ENCODE results near the gene TMEM169.

DNA sequence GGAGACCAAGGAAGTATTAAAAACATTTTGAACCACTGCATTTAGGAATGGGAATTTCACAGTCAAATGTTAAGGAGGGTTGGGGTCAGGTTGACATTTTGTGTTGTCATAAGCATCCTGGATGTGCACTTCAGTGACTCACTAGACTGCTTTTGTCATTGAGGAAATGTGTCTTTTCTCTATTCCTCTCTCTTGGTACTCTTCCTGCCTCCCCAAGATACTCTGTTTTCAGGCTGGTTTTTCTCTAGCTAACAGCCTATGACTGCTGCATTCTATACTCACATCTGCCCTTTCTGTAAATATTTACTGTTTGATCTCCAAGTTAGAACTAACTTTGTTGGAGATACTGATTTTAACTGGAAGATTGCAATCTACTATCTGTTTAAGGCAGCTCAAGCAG is 50.9 kb downstream of the TMEM169 start:
- TF ChIP-seq, protein P1, sequence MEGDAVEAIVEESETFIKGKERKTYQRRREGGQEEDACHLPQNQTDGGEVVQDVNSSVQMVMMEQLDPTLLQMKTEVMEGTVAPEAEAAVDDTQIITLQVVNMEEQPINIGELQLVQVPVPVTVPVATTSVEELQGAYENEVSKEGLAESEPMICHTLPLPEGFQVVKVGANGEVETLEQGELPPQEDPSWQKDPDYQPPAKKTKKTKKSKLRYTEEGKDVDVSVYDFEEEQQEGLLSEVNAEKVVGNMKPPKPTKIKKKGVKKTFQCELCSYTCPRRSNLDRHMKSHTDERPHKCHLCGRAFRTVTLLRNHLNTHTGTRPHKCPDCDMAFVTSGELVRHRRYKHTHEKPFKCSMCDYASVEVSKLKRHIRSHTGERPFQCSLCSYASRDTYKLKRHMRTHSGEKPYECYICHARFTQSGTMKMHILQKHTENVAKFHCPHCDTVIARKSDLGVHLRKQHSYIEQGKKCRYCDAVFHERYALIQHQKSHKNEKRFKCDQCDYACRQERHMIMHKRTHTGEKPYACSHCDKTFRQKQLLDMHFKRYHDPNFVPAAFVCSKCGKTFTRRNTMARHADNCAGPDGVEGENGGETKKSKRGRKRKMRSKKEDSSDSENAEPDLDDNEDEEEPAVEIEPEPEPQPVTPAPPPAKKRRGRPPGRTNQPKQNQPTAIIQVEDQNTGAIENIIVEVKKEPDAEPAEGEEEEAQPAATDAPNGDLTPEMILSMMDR (IDR thresholded peaks at IDR 0.05; ENCODE audit: low read depth, low read length, missing input control): no peak
- TF ChIP-seq, protein P2, sequence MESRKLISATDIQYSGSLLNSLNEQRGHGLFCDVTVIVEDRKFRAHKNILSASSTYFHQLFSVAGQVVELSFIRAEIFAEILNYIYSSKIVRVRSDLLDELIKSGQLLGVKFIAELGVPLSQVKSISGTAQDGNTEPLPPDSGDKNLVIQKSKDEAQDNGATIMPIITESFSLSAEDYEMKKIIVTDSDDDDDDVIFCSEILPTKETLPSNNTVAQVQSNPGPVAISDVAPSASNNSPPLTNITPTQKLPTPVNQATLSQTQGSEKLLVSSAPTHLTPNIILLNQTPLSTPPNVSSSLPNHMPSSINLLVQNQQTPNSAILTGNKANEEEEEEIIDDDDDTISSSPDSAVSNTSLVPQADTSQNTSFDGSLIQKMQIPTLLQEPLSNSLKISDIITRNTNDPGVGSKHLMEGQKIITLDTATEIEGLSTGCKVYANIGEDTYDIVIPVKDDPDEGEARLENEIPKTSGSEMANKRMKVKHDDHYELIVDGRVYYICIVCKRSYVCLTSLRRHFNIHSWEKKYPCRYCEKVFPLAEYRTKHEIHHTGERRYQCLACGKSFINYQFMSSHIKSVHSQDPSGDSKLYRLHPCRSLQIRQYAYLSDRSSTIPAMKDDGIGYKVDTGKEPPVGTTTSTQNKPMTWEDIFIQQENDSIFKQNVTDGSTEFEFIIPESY (IDR thresholded peaks at IDR 0.05): no peak
- TF ChIP-seq FOXA1 (IDR thresholded peaks at IDR 0.05): no peak
- TF ChIP-seq SP1 (IDR thresholded peaks at IDR 0.05): no peak
- no peak for TF ChIP-seq FOXA2 (IDR thresholded peaks at IDR 0.05)
- TF ChIP-seq RXRA (IDR thresholded peaks at IDR 0.05): no peak
- TF ChIP-seq TAF1 (conservative IDR thresholded peaks at IDR 0.05): no peak
- TF ChIP-seq GABPA (IDR thresholded peaks at IDR 0.05 in 1 of 2, conservative IDR thresholded peaks at IDR 0.05 in 1 of 2): no peak
- TF ChIP-seq, protein P3, sequence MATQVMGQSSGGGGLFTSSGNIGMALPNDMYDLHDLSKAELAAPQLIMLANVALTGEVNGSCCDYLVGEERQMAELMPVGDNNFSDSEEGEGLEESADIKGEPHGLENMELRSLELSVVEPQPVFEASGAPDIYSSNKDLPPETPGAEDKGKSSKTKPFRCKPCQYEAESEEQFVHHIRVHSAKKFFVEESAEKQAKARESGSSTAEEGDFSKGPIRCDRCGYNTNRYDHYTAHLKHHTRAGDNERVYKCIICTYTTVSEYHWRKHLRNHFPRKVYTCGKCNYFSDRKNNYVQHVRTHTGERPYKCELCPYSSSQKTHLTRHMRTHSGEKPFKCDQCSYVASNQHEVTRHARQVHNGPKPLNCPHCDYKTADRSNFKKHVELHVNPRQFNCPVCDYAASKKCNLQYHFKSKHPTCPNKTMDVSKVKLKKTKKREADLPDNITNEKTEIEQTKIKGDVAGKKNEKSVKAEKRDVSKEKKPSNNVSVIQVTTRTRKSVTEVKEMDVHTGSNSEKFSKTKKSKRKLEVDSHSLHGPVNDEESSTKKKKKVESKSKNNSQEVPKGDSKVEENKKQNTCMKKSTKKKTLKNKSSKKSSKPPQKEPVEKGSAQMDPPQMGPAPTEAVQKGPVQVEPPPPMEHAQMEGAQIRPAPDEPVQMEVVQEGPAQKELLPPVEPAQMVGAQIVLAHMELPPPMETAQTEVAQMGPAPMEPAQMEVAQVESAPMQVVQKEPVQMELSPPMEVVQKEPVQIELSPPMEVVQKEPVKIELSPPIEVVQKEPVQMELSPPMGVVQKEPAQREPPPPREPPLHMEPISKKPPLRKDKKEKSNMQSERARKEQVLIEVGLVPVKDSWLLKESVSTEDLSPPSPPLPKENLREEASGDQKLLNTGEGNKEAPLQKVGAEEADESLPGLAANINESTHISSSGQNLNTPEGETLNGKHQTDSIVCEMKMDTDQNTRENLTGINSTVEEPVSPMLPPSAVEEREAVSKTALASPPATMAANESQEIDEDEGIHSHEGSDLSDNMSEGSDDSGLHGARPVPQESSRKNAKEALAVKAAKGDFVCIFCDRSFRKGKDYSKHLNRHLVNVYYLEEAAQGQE (IDR thresholded peaks at IDR 0.05): no peak
- no peak for TF ChIP-seq RAD21 (IDR thresholded peaks at IDR 0.05)
- no peak for TF ChIP-seq EGR1 (IDR thresholded peaks at IDR 0.05; ENCODE audit: low read depth in 2 of 2)
- TF ChIP-seq, protein P4, sequence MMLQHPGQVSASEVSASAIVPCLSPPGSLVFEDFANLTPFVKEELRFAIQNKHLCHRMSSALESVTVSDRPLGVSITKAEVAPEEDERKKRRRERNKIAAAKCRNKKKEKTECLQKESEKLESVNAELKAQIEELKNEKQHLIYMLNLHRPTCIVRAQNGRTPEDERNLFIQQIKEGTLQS (IDR thresholded peaks at IDR 0.05): no peak
- no peak for TF ChIP-seq YY1 (IDR thresholded peaks at IDR 0.05)
- no peak for TF ChIP-seq HNF4G (IDR thresholded peaks at IDR 0.05)
